HCT116 (cell line): ENCODE data around the gene IBA57.

ENCODE experiments used
- CBX3 ChIP-seq: IDR thresholded peaks from 2 replicates; pipeline ENCODE4 v1.6.1; 2012; ENCODE audit warnings: low read depth
- ELF1 ChIP-seq: IDR thresholded peaks from 2 replicates; pipeline ENCODE4 v1.6.1; 2012; ENCODE audit warnings: low read depth, borderline replicate concordance
- EZH2 ChIP-seq: fragments of 200-600 bp; sonication (generic); IDR thresholded peaks from 2 replicates; pipeline ENCODE4 v1.6.1; 2017; ENCODE audit warnings: antibody characterized with exemption, mixed run types
- EZH2phosphoT487 ChIP-seq: fragments of 200-600 bp; IDR thresholded peaks from 2 replicates; pipeline ENCODE4 v1.6.1; 2018; ENCODE audit warnings: antibody characterized with exemption, borderline replicate concordance
- FOSL1 ChIP-seq: IDR thresholded peaks from 2 replicates; pipeline ENCODE4 v1.6.1; 2012; ENCODE audit warnings: low read depth
- JUND ChIP-seq: IDR thresholded peaks from 2 replicates; pipeline ENCODE4 v1.6.1; 2012
- POLR2A ChIP-seq: IDR thresholded peaks from 2 replicates; pipeline ENCODE4 v1.7.0; 2011; ENCODE audit warnings: borderline replicate concordance; ENCODE audit not compliant: insufficient read depth, insufficient read length; ENCODE audit errors: extremely low read depth
- SRF ChIP-seq: IDR thresholded peaks from 2 replicates; pipeline ENCODE4 v1.6.1; 2012; ENCODE audit warnings: low read depth
- ZBTB33 ChIP-seq: IDR thresholded peaks from 2 replicates; pipeline ENCODE4 v1.6.1; 2011; ENCODE audit warnings: mild to moderate bottlenecking, low read length, moderate library complexity; ENCODE audit not compliant: insufficient replicate concordance; ENCODE audit errors: extremely low read depth
- TF ChIP-seq, protein P1 (sequence below), 3 experiments: fragments of 200-600 bp in 1 of 3; sonication (generic) in 1 of 3; IDR thresholded peaks in 2 of 3; conservative IDR thresholded peaks in 1 of 3; 2 replicates each; pipeline ENCODE4 v1.5.1; 2012 to 2017; ENCODE audit warnings: low read depth in 2 of 3, low read length in 2 of 3, antibody characterized with exemption in 1 of 3, borderline replicate concordance in 1 of 3, control low read depth in 1 of 3, mild to moderate bottlenecking in 1 of 3, mixed read lengths in 1 of 3, mixed run types in 1 of 3, moderate library complexity in 1 of 3; ENCODE audit not compliant: insufficient read depth in 1 of 3
- TF ChIP-seq, protein P2 (sequence below): IDR thresholded peaks from 2 replicates; pipeline ENCODE4 v1.6.1; 2012; ENCODE audit warnings: low read depth
- TF ChIP-seq, protein P3 (sequence below): IDR thresholded peaks from 2 replicates; pipeline ENCODE4 v1.6.1; 2012

GRCh38 chr1:228161362-228161761, 4.2 kb upstream of the IBA57 start:
- TF ChIP-seq ZBTB33, result no peak
- TF ChIP-seq CBX3, result no peak
- TF ChIP-seq ELF1, result no peak
- no peak for TF ChIP-seq SRF
- no peak for TF ChIP-seq EZH2
- TF ChIP-seq, protein P1, sequence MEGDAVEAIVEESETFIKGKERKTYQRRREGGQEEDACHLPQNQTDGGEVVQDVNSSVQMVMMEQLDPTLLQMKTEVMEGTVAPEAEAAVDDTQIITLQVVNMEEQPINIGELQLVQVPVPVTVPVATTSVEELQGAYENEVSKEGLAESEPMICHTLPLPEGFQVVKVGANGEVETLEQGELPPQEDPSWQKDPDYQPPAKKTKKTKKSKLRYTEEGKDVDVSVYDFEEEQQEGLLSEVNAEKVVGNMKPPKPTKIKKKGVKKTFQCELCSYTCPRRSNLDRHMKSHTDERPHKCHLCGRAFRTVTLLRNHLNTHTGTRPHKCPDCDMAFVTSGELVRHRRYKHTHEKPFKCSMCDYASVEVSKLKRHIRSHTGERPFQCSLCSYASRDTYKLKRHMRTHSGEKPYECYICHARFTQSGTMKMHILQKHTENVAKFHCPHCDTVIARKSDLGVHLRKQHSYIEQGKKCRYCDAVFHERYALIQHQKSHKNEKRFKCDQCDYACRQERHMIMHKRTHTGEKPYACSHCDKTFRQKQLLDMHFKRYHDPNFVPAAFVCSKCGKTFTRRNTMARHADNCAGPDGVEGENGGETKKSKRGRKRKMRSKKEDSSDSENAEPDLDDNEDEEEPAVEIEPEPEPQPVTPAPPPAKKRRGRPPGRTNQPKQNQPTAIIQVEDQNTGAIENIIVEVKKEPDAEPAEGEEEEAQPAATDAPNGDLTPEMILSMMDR (IDR thresholded peaks at IDR 0.05 in 2 of 3, conservative IDR thresholded peaks at IDR 0.05 in 1 of 3; ENCODE audit: borderline replicate concordance in 1 of 3, insufficient read depth in 1 of 3, low read depth in 2 of 3, low read length in 2 of 3), result no peak
- TF ChIP-seq, protein P2, sequence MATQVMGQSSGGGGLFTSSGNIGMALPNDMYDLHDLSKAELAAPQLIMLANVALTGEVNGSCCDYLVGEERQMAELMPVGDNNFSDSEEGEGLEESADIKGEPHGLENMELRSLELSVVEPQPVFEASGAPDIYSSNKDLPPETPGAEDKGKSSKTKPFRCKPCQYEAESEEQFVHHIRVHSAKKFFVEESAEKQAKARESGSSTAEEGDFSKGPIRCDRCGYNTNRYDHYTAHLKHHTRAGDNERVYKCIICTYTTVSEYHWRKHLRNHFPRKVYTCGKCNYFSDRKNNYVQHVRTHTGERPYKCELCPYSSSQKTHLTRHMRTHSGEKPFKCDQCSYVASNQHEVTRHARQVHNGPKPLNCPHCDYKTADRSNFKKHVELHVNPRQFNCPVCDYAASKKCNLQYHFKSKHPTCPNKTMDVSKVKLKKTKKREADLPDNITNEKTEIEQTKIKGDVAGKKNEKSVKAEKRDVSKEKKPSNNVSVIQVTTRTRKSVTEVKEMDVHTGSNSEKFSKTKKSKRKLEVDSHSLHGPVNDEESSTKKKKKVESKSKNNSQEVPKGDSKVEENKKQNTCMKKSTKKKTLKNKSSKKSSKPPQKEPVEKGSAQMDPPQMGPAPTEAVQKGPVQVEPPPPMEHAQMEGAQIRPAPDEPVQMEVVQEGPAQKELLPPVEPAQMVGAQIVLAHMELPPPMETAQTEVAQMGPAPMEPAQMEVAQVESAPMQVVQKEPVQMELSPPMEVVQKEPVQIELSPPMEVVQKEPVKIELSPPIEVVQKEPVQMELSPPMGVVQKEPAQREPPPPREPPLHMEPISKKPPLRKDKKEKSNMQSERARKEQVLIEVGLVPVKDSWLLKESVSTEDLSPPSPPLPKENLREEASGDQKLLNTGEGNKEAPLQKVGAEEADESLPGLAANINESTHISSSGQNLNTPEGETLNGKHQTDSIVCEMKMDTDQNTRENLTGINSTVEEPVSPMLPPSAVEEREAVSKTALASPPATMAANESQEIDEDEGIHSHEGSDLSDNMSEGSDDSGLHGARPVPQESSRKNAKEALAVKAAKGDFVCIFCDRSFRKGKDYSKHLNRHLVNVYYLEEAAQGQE, result no peak
- no peak for TF ChIP-seq JUND
- no peak for TF ChIP-seq POLR2A
- TF ChIP-seq, protein P3, sequence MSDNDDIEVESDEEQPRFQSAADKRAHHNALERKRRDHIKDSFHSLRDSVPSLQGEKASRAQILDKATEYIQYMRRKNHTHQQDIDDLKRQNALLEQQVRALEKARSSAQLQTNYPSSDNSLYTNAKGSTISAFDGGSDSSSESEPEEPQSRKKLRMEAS, result no peak
- no peak for TF ChIP-seq FOSL1
- TF ChIP-seq EZH2phosphoT487, result no peak
